Adrenal gland (tissue), 5 donors: Measurements from ENCODE around the gene CAMSAP1.

Experiments
- POLR2A ChIP-seq, 2 donors: fragments of 450-650 bp; IDR thresholded peaks; one replicate each; pipeline ENCODE4 v1.6.1; 2017; ENCODE audit warnings: antibody characterized with exemption in 2 of 2, mild to moderate bottlenecking in 2 of 2, moderate library complexity in 1 of 2
- TF ChIP-seq, protein P1 (sequence below), 6 experiments: fragments of 450-650 bp in 4 of 6; fragments of 200-600 bp in 2 of 6; sonication (generic) in 1 of 6; IDR thresholded peaks; 1 replicate in 5 of 6; 2 replicates in 1 of 6; pipeline versions ENCODE4 v1.5.1 to v1.8.0; 2016 to 2021; ENCODE audit warnings: antibody characterized with exemption in 6 of 6, mild to moderate bottlenecking in 2 of 6, moderate library complexity in 1 of 6
- donor health status: DM: no; HTN: no; CAD: no.

DNA sequence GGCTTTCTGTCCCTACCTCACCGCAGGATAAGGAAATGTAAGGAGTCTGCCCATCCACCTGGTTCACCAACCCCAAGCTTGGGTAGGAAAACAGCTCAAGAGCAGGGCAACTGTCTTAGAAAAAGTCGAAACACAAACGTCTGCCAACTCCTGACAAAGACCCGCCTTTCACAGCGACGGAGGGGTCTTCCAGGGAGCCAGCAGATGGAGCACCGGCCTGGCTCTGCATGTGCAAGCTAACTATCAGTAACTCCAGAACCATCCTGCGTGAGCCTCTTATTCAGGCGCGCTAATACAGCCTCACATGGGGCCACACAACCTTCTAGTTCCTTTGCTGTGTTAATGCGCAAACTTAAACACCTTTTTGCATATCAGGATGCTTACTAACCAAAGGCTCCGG is 26.9 kb downstream of the CAMSAP1 start:
- no peak for TF ChIP-seq POLR2A (IDR thresholded peaks at IDR 0.05)
- TF ChIP-seq, protein P1, sequence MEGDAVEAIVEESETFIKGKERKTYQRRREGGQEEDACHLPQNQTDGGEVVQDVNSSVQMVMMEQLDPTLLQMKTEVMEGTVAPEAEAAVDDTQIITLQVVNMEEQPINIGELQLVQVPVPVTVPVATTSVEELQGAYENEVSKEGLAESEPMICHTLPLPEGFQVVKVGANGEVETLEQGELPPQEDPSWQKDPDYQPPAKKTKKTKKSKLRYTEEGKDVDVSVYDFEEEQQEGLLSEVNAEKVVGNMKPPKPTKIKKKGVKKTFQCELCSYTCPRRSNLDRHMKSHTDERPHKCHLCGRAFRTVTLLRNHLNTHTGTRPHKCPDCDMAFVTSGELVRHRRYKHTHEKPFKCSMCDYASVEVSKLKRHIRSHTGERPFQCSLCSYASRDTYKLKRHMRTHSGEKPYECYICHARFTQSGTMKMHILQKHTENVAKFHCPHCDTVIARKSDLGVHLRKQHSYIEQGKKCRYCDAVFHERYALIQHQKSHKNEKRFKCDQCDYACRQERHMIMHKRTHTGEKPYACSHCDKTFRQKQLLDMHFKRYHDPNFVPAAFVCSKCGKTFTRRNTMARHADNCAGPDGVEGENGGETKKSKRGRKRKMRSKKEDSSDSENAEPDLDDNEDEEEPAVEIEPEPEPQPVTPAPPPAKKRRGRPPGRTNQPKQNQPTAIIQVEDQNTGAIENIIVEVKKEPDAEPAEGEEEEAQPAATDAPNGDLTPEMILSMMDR (IDR thresholded peaks at IDR 0.05): no peak
